ENCODE results near the gene CCDC200.

DNA sequence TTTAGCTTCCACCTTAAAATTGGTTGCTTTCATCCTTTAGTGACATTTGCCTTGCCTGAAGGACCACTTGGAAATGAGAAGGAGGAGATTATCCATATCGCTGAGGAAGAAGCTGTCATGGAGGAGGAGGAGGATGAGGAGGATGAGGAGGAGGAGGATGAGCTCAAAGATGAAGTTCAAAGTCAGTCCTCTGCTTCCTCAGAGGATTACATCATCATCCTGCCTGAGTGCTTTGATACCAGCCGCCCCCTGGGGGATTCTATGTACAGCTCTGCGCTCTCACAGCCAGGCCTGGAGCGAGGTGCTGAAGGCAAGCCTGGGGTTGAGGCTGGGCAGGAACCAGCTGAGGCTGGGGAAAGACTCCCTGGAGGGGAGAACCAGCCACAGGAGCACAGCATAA is 28.3 kb downstream of the CCDC200 start:
- TF ChIP-seq CTCF (IDR thresholded peaks at IDR 0.05) (no peak), POLR2A (IDR thresholded peaks at IDR 0.05) (no peak)
